Neural cell (in vitro differentiated cells): Measurements from ENCODE around the gene SNX14.
"Not testable (repeated sequence)": the region's sequence is repeated elsewhere in the genome, so short reads cannot be mapped to it uniquely, and the experiment has no call there.

Experiments used
- CTCF ChIP-seq: fragments of 450-650 bp; IDR thresholded peaks from 2 replicates; pipeline ENCODE4 v1.5.1; 2014; ENCODE audit warnings: antibody characterized with exemption, mild to moderate bottlenecking, moderate library complexity; ENCODE audit not compliant: poor library complexity, severe bottlenecking
- EZH2 ChIP-seq: fragments of 200-600, 300-800 bp; shearing (Covaris generic), sonication (generic); IDR thresholded peaks from 2 replicates; pipeline ENCODE4 v1.6.1; 2014; ENCODE audit warnings: antibody characterized with exemption, low read length, borderline replicate concordance, mild to moderate bottlenecking; ENCODE audit not compliant: insufficient read depth, poor library complexity, severe bottlenecking
- MXI1 ChIP-seq: fragments of 450-650 bp; conservative IDR thresholded peaks from 2 replicates; pipeline ENCODE4 v1.6.1; 2014; ENCODE audit warnings: antibody characterized with exemption, mild to moderate bottlenecking; ENCODE audit not compliant: poor library complexity, severe bottlenecking
- RAD21 ChIP-seq: fragments of 450-650 bp; conservative IDR thresholded peaks from 2 replicates; pipeline ENCODE4 v1.6.1; 2014; ENCODE audit warnings: antibody characterized with exemption, mild to moderate bottlenecking, moderate library complexity

- not testable (repeated sequence) for TF ChIP-seq EZH2, RAD21, MXI1, CTCF
Observed at GRCh38 chr6:85564223-85564622, 29.4 kb downstream of the SNX14 start.
